ENCODE data around the gene PGA3. TPM values are rescaled to one million over a fixed set of nuclear protein-coding genes. Genes with fewer than 3 reads are reported as not detected.

The PGA3 gene
- total RNA-seq, 3 donors from 2014 or later, result 3.7 to 11.3 TPM; not detected in 1

- Histone ChIP-seq H3K4me3 (no peak overlapping the region), H3K9me3 (no peaks in the 10 kb centered on the region), H3K27me3 (no peaks in the 10 kb centered on the region), H3K36me3 (no peaks in the 10 kb centered on the region), H3K4me1 (no peaks in the 10 kb centered on the region), H3K27ac (no peak overlapping the region)
- DNase-seq (ENCODE audit: low spot score in 2 of 2), result no peak
- intact Hi-C loops (cut with DNase I; ENCODE audit: low total_unique reads), result no loop called here
- no peak for TF ChIP-seq POLR2AphosphoS5 (IDR thresholded peaks at IDR 0.05)
- TF ChIP-seq CTCF (IDR thresholded peaks at IDR 0.05), result no peak
Observed at GRCh38 chr11:61168042-61168688, 35.1 kb upstream of the PGA3 start.

- no peak for TF ChIP-seq CTCF (IDR thresholded peaks at IDR 0.05)
- TF ChIP-seq POLR2AphosphoS5 (IDR thresholded peaks at IDR 0.05), result no peak
- no peak for TF ChIP-seq POLR2A (IDR thresholded peaks at IDR 0.05)
- intact Hi-C loops (cut with DNase I; ENCODE audit: low total_unique reads), result no loop called here
Observed at GRCh38 chr11:61168800-61169199, 34.5 kb upstream of the PGA3 start.

GRCh38 chr11:61170566-61170965, 32.7 kb upstream of the PGA3 start:
- no peaks in the 10 kb centered on the region for H3K36me3 ChIP-seq
- no peak for TF ChIP-seq CTCF (IDR thresholded peaks at IDR 0.05)
- TF ChIP-seq POLR2AphosphoS5 (IDR thresholded peaks at IDR 0.05), result no peak
- TF ChIP-seq POLR2A (IDR thresholded peaks at IDR 0.05), result no peak
- no peak for DNase-seq (ENCODE audit: low spot score in 2 of 2)
- H3K27ac ChIP-seq, result no peak overlapping the region
- H3K9me3 ChIP-seq, result no peaks in the 10 kb centered on the region
- intact Hi-C loops (cut with DNase I; ENCODE audit: low total_unique reads), result no loop called here
- H3K4me1 ChIP-seq, result no peaks in the 10 kb centered on the region
- no peak overlapping the region for H3K4me3 ChIP-seq
- no peaks in the 10 kb centered on the region for H3K27me3 ChIP-seq

More at GRCh38 chr11:61168800-61169199, 34.5 kb upstream of the PGA3 start:
- DNase-seq (ENCODE audit: low spot score in 2 of 2), result no peak
- no peaks in the 10 kb centered on the region for H3K27me3 ChIP-seq
- H3K36me3 ChIP-seq, result no peaks in the 10 kb centered on the region
- H3K4me1 ChIP-seq, result no peaks in the 10 kb centered on the region
- H3K9me3 ChIP-seq, result no peaks in the 10 kb centered on the region
- H3K4me3 ChIP-seq, result no peak overlapping the region
- H3K27ac ChIP-seq, result no peak overlapping the region

- H3K4me3 ChIP-seq, result no peak overlapping the region
- intact Hi-C loops (cut with DNase I; ENCODE audit: low total_unique reads), result no loop called here
- no peak for DNase-seq (ENCODE audit: low spot score in 2 of 2)
- TF ChIP-seq POLR2A (IDR thresholded peaks at IDR 0.05), result no peak
- no peak for TF ChIP-seq POLR2AphosphoS5 (IDR thresholded peaks at IDR 0.05)
- TF ChIP-seq CTCF (IDR thresholded peaks at IDR 0.05), result no peak
- H3K27ac ChIP-seq, result no peak overlapping the region
- H3K36me3 ChIP-seq, result no peaks in the 10 kb centered on the region
- no peaks in the 10 kb centered on the region for H3K27me3 ChIP-seq
- no peaks in the 10 kb centered on the region for H3K9me3 ChIP-seq
- H3K4me1 ChIP-seq, result no peaks in the 10 kb centered on the region
Observed at GRCh38 chr11:61171907-61172306, 31.4 kb upstream of the PGA3 start.

- TF ChIP-seq CTCF (IDR thresholded peaks at IDR 0.05), result no peak
- no peak for TF ChIP-seq POLR2A (IDR thresholded peaks at IDR 0.05)
- no peak for TF ChIP-seq POLR2AphosphoS5 (IDR thresholded peaks at IDR 0.05)
- Histone ChIP-seq H3K4me3 (no peak overlapping the region), H3K27me3 (no peaks in the 10 kb centered on the region), H3K27ac (no peak overlapping the region), H3K36me3 (no peaks in the 10 kb centered on the region), H3K9me3 (no peaks in the 10 kb centered on the region), H3K4me1 (no peaks in the 10 kb centered on the region)
- DNase-seq (ENCODE audit: low spot score in 2 of 2), result no peak
- intact Hi-C loops (cut with DNase I; ENCODE audit: low total_unique reads), result no loop called here
Observed at GRCh38 chr11:61172356-61172755, 31.0 kb upstream of the PGA3 start.
